Neural cell (in vitro differentiated cells): ENCODE measurements around the gene EIF4E2.

Source experiments
- EZH2 ChIP-seq: fragments of 200-600, 300-800 bp; shearing (Covaris generic), sonication (generic); IDR thresholded peaks from 2 replicates; pipeline ENCODE4 v1.6.1; 2014; ENCODE audit warnings: antibody characterized with exemption, low read length, borderline replicate concordance, mild to moderate bottlenecking; ENCODE audit not compliant: insufficient read depth, poor library complexity, severe bottlenecking
- POLR2AphosphoS5 ChIP-seq: IDR thresholded peaks from 2 replicates; pipeline ENCODE4 v1.6.1; 2012
- RAD21 ChIP-seq: fragments of 450-650 bp; conservative IDR thresholded peaks from 2 replicates; pipeline ENCODE4 v1.6.1; 2014; ENCODE audit warnings: antibody characterized with exemption, mild to moderate bottlenecking, moderate library complexity
- SMC3 ChIP-seq: fragments of 450-650 bp; conservative IDR thresholded peaks from 2 replicates; pipeline ENCODE4 v1.6.1; 2014; ENCODE audit warnings: antibody characterized with exemption, mild to moderate bottlenecking, moderate library complexity; ENCODE audit not compliant: poor library complexity
- TAF1 ChIP-seq: IDR thresholded peaks from 2 replicates; pipeline ENCODE4 v1.6.1; 2012; ENCODE audit warnings: low read depth
- TF ChIP-seq, protein P1 (sequence below): fragments of 450-650 bp; IDR thresholded peaks from 2 replicates; pipeline ENCODE4 v1.5.1; 2014; ENCODE audit warnings: antibody characterized with exemption, mild to moderate bottlenecking, moderate library complexity; ENCODE audit not compliant: poor library complexity, severe bottlenecking
- TF ChIP-seq, protein P2 (sequence below): IDR thresholded peaks from 2 replicates; pipeline ENCODE4 v1.6.1; 2012; ENCODE audit warnings: borderline replicate concordance

DNA sequence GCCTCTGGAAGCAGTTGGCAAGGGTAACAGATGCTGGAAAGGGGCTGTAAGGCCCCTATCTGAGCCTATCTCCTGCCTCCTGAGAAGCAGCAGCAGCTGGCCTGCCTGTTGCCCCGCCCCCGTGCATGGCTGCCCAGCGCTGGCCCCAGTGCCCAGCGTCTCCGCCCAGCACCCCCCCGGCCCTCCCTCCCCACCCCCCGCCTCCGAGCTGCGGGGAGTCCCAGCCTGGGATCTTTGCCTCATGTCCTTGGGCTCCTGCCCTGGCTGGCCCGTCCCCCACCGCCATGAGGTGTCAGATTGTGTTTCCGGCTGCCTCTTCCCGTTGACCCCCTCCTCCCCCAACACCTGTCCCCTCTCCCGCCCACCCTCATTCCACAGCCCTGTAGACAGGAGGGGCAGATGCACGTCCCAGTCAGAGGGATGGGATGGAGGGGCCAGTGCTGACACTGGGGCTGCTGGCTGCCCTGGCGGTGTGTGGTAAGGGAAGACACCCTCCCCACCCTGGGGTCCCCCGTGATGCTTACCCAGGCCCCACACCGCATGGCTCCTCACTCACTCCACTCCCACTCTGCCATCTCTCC lies 24.6 kb upstream of the EIF4E2 start, which contains the start of gene CHRND:
- TF ChIP-seq EZH2 (no peak), RAD21 (no peak), TAF1 (no peak), SMC3 (no peak), POLR2AphosphoS5 (no peak)
- TF ChIP-seq, protein P1, sequence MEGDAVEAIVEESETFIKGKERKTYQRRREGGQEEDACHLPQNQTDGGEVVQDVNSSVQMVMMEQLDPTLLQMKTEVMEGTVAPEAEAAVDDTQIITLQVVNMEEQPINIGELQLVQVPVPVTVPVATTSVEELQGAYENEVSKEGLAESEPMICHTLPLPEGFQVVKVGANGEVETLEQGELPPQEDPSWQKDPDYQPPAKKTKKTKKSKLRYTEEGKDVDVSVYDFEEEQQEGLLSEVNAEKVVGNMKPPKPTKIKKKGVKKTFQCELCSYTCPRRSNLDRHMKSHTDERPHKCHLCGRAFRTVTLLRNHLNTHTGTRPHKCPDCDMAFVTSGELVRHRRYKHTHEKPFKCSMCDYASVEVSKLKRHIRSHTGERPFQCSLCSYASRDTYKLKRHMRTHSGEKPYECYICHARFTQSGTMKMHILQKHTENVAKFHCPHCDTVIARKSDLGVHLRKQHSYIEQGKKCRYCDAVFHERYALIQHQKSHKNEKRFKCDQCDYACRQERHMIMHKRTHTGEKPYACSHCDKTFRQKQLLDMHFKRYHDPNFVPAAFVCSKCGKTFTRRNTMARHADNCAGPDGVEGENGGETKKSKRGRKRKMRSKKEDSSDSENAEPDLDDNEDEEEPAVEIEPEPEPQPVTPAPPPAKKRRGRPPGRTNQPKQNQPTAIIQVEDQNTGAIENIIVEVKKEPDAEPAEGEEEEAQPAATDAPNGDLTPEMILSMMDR: no peak
- TF ChIP-seq, protein P2, sequence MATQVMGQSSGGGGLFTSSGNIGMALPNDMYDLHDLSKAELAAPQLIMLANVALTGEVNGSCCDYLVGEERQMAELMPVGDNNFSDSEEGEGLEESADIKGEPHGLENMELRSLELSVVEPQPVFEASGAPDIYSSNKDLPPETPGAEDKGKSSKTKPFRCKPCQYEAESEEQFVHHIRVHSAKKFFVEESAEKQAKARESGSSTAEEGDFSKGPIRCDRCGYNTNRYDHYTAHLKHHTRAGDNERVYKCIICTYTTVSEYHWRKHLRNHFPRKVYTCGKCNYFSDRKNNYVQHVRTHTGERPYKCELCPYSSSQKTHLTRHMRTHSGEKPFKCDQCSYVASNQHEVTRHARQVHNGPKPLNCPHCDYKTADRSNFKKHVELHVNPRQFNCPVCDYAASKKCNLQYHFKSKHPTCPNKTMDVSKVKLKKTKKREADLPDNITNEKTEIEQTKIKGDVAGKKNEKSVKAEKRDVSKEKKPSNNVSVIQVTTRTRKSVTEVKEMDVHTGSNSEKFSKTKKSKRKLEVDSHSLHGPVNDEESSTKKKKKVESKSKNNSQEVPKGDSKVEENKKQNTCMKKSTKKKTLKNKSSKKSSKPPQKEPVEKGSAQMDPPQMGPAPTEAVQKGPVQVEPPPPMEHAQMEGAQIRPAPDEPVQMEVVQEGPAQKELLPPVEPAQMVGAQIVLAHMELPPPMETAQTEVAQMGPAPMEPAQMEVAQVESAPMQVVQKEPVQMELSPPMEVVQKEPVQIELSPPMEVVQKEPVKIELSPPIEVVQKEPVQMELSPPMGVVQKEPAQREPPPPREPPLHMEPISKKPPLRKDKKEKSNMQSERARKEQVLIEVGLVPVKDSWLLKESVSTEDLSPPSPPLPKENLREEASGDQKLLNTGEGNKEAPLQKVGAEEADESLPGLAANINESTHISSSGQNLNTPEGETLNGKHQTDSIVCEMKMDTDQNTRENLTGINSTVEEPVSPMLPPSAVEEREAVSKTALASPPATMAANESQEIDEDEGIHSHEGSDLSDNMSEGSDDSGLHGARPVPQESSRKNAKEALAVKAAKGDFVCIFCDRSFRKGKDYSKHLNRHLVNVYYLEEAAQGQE: no peak
